Measurements from ENCODE around the gene TPSG1.

TPSG1 gene

DNA sequence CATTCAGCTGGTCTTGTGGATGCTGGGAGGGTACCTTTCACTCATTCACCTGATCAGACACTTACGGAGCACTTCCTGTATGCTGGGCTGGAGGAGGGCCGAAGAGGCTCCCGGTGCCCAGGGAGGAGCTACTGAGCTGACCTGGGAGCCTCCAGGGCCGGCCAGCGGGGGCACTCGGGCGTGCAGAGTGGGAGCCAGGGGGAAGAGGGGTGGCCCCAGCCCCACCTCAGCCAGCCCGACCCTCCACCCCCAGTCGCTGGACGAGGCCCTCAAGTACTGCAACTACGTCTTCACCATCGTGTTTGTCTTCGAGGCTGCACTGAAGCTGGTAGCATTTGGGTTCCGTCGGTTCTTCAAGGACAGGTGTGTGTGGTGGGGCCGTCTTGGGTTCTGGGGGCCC, 10.3 kb downstream of the TPSG1 start:
- Histone ChIP-seq H3K4ac (ENCODE audit: low read depth, low read length) (no peak overlapping the region), H3K9ac (ENCODE audit: low read length) (no peak overlapping the region), H3K9me3 (ENCODE audit: insufficient read depth, low read depth, low read length) (no peaks in the 10 kb centered on the region), H2BK120ac (ENCODE audit: insufficient read depth, low read length, poor library complexity) (no peak overlapping the region), H3K4me2 (ENCODE audit: low read length) (no peak overlapping the region), H4K8ac (ENCODE audit: low read depth, low read length) (no peak overlapping the region), H2AK5ac (ENCODE audit: low read length) (no peak overlapping the region), H3K79me2 (ENCODE audit: control insufficient read depth, insufficient read depth, low read length, poor library complexity) (no peaks in the 10 kb centered on the region), H3K23ac (ENCODE audit: low read length) (no peak overlapping the region), H2AFZ (ENCODE audit: insufficient read depth, low read length, poor library complexity) (no peak overlapping the region), H2BK5ac (ENCODE audit: low read depth, low read length, poor library complexity) (no peak overlapping the region), H3K4me3 (ENCODE audit: low read depth, low read length) (no peak overlapping the region), H3K4me1 (ENCODE audit: control insufficient read depth in 1 of 2, insufficient read depth in 2 of 2, low read length in 2 of 2) (no peaks in the 10 kb centered on the region), H3K36me3 (ENCODE audit: control insufficient read depth in 1 of 2, insufficient read depth in 2 of 2, low read length in 2 of 2) (no peaks in the 10 kb centered on the region), H3K27me3 (ENCODE audit: insufficient read depth, low read length) (no peaks in the 10 kb centered on the region), H4K91ac (ENCODE audit: low read depth, low read length) (no peak overlapping the region), H3K14ac (ENCODE audit: low read length) (no peak overlapping the region), H3K27ac (ENCODE audit: low read depth, low read length) (no peak overlapping the region), H2BK12ac (ENCODE audit: low read length) (no peak overlapping the region), H3K79me1 (ENCODE audit: low read length) (no peaks in the 10 kb centered on the region), H3K18ac (ENCODE audit: low read length) (no peak overlapping the region), H4K12ac (ENCODE audit: low read depth, low read length) (no peak overlapping the region)
- no peak for DNase-seq
- no CpG with 5 or more reads among the region's 16 CpGs for WGBS (ENCODE audit: extremely low coverage, insufficient coverage, insufficient read length)

GRCh38 chr16:1213796-1214372, 11.2 kb downstream of the TPSG1 start:
- no peak overlapping the region for H4K91ac ChIP-seq (ENCODE audit: low read depth, low read length)
- no peak overlapping the region for H3K4me2 ChIP-seq (ENCODE audit: low read length)
- H4K8ac ChIP-seq (ENCODE audit: low read depth, low read length), result no peak overlapping the region
- H3K18ac ChIP-seq (ENCODE audit: low read length), result no peak overlapping the region
- DNase-seq, result no peak
- H3K9ac ChIP-seq (ENCODE audit: low read length), result no peak overlapping the region
- no peak overlapping the region for H3K4me3 ChIP-seq (ENCODE audit: low read depth, low read length)
- H2AK5ac ChIP-seq (ENCODE audit: low read length), result no peak overlapping the region
- no peak overlapping the region for H2BK5ac ChIP-seq (ENCODE audit: low read depth, low read length, poor library complexity)
- H2AFZ ChIP-seq (ENCODE audit: insufficient read depth, low read length, poor library complexity), result no peak overlapping the region
- H3K23ac ChIP-seq (ENCODE audit: low read length), result no peak overlapping the region
- no peaks in the 10 kb centered on the region for H3K27me3 ChIP-seq (ENCODE audit: insufficient read depth, low read length)
- no peak overlapping the region for H3K27ac ChIP-seq (ENCODE audit: low read depth, low read length)
- no peaks in the 10 kb centered on the region for H3K79me1 ChIP-seq (ENCODE audit: low read length)
- no peaks in the 10 kb centered on the region for H3K4me1 ChIP-seq (ENCODE audit: control insufficient read depth in 1 of 2, insufficient read depth in 2 of 2, low read length in 2 of 2)
- no peaks in the 10 kb centered on the region for H3K9me3 ChIP-seq (ENCODE audit: insufficient read depth, low read depth, low read length)
- H3K14ac ChIP-seq (ENCODE audit: low read length), result no peak overlapping the region
- no peak overlapping the region for H2BK120ac ChIP-seq (ENCODE audit: insufficient read depth, low read length, poor library complexity)
- no peak overlapping the region for H2BK12ac ChIP-seq (ENCODE audit: low read length)
- H4K12ac ChIP-seq (ENCODE audit: low read depth, low read length), result no peak overlapping the region
- H3K36me3 ChIP-seq (ENCODE audit: control insufficient read depth in 1 of 2, insufficient read depth in 2 of 2, low read length in 2 of 2), result no peaks in the 10 kb centered on the region
- no peaks in the 10 kb centered on the region for H3K79me2 ChIP-seq (ENCODE audit: control insufficient read depth, insufficient read depth, low read length, poor library complexity)
- H3K4ac ChIP-seq (ENCODE audit: low read depth, low read length), result no peak overlapping the region
- no CpG with 5 or more reads among the region's 25 CpGs for WGBS (ENCODE audit: extremely low coverage, insufficient coverage, insufficient read length)

- Histone ChIP-seq H2BK5ac (ENCODE audit: low read depth, low read length, poor library complexity) (no peak overlapping the region), H3K14ac (ENCODE audit: low read length) (no peak overlapping the region), H3K9me3 (ENCODE audit: insufficient read depth, low read depth, low read length) (no peaks in the 10 kb centered on the region), H3K23ac (ENCODE audit: low read length) (no peak overlapping the region), H3K27me3 (ENCODE audit: insufficient read depth, low read length) (no peaks in the 10 kb centered on the region), H3K18ac (ENCODE audit: low read length) (no peak overlapping the region), H2AFZ (ENCODE audit: insufficient read depth, low read length, poor library complexity) (no peak overlapping the region), H2BK120ac (ENCODE audit: insufficient read depth, low read length, poor library complexity) (no peak overlapping the region), H3K4ac (ENCODE audit: low read depth, low read length) (no peak overlapping the region), H3K36me3 (ENCODE audit: control insufficient read depth in 1 of 2, insufficient read depth in 2 of 2, low read length in 2 of 2) (no peaks in the 10 kb centered on the region), H4K91ac (ENCODE audit: low read depth, low read length) (no peak overlapping the region), H3K79me1 (ENCODE audit: low read length) (no peaks in the 10 kb centered on the region), H4K12ac (ENCODE audit: low read depth, low read length) (no peak overlapping the region), H3K4me2 (ENCODE audit: low read length) (no peak overlapping the region), H3K9ac (ENCODE audit: low read length) (no peak overlapping the region), H2BK12ac (ENCODE audit: low read length) (no peak overlapping the region), H3K79me2 (ENCODE audit: control insufficient read depth, insufficient read depth, low read length, poor library complexity) (no peaks in the 10 kb centered on the region), H3K4me3 (ENCODE audit: low read depth, low read length) (no peak overlapping the region), H3K27ac (ENCODE audit: low read depth, low read length) (no peak overlapping the region), H4K8ac (ENCODE audit: low read depth, low read length) (no peak overlapping the region), H2AK5ac (ENCODE audit: low read length) (no peak overlapping the region), H3K4me1 (ENCODE audit: control insufficient read depth in 1 of 2, insufficient read depth in 2 of 2, low read length in 2 of 2) (no peaks in the 10 kb centered on the region)
- no peak for DNase-seq
- WGBS (ENCODE audit: extremely low coverage, insufficient coverage, insufficient read length), result no CpG with 5 or more reads among the region's 8 CpGs
Measured at GRCh38 chr16:1213231-1213630, 11.8 kb downstream of the TPSG1 start.

- no peak overlapping the region for H2BK12ac ChIP-seq (ENCODE audit: low read length)
- no peak overlapping the region for H3K9ac ChIP-seq (ENCODE audit: low read length)
- H3K79me2 ChIP-seq (ENCODE audit: control insufficient read depth, insufficient read depth, low read length, poor library complexity), result no peaks in the 10 kb centered on the region
- H3K27me3 ChIP-seq (ENCODE audit: insufficient read depth, low read length), result no peaks in the 10 kb centered on the region
- H4K91ac ChIP-seq (ENCODE audit: low read depth, low read length), result no peak overlapping the region
- no peak overlapping the region for H3K14ac ChIP-seq (ENCODE audit: low read length)
- H3K27ac ChIP-seq (ENCODE audit: low read depth, low read length), result no peak overlapping the region
- no peak overlapping the region for H2AK5ac ChIP-seq (ENCODE audit: low read length)
- no peak overlapping the region for H4K8ac ChIP-seq (ENCODE audit: low read depth, low read length)
- H2BK5ac ChIP-seq (ENCODE audit: low read depth, low read length, poor library complexity), result no peak overlapping the region
- H3K9me3 ChIP-seq (ENCODE audit: insufficient read depth, low read depth, low read length), result no peaks in the 10 kb centered on the region
- no peak for DNase-seq
- H3K4me3 ChIP-seq (ENCODE audit: low read depth, low read length), result no peak overlapping the region
- no peak overlapping the region for H2AFZ ChIP-seq (ENCODE audit: insufficient read depth, low read length, poor library complexity)
- H4K12ac ChIP-seq (ENCODE audit: low read depth, low read length), result no peak overlapping the region
- H3K18ac ChIP-seq (ENCODE audit: low read length), result no peak overlapping the region
- H3K36me3 ChIP-seq (ENCODE audit: control insufficient read depth in 1 of 2, insufficient read depth in 2 of 2, low read length in 2 of 2), result no peaks in the 10 kb centered on the region
- H3K23ac ChIP-seq (ENCODE audit: low read length), result no peak overlapping the region
- no peak overlapping the region for H3K4me2 ChIP-seq (ENCODE audit: low read length)
- no peaks in the 10 kb centered on the region for H3K79me1 ChIP-seq (ENCODE audit: low read length)
- H3K4me1 ChIP-seq (ENCODE audit: control insufficient read depth in 1 of 2, insufficient read depth in 2 of 2, low read length in 2 of 2), result no peaks in the 10 kb centered on the region
- H3K4ac ChIP-seq (ENCODE audit: low read depth, low read length), result no peak overlapping the region
- no CpG with 5 or more reads among the region's 40 CpGs for WGBS (ENCODE audit: extremely low coverage, insufficient coverage, insufficient read length)
- no peak overlapping the region for H2BK120ac ChIP-seq (ENCODE audit: insufficient read depth, low read length, poor library complexity)
Measured at GRCh38 chr16:1212616-1213194, 12.4 kb downstream of the TPSG1 start.
